MM.1S (cell line): ENCODE results near the gene MLKL.

ENCODE experiments used
- EZH2 ChIP-seq: fragments of 300-600 bp; sonication (generic); optimal IDR thresholded peaks from 2 replicates; pipeline ENCODE3; 2017; ENCODE audit warnings: low read depth, mild to moderate bottlenecking, antibody characterized with exemption, low read length, mixed read lengths
- EZH2phosphoT487 ChIP-seq: fragments of 300-600 bp; sonication (generic); IDR thresholded peaks from 2 replicates; pipeline ENCODE4 v1.6.1; 2018; ENCODE audit warnings: antibody characterized with exemption, low read length
- TF ChIP-seq, protein P1 (sequence below): fragments of 300-600 bp; sonication (generic); IDR thresholded peaks from 2 replicates; pipeline ENCODE4 v1.5.1; 2016; ENCODE audit warnings: antibody characterized with exemption, low read length, mixed read lengths

DNA sequence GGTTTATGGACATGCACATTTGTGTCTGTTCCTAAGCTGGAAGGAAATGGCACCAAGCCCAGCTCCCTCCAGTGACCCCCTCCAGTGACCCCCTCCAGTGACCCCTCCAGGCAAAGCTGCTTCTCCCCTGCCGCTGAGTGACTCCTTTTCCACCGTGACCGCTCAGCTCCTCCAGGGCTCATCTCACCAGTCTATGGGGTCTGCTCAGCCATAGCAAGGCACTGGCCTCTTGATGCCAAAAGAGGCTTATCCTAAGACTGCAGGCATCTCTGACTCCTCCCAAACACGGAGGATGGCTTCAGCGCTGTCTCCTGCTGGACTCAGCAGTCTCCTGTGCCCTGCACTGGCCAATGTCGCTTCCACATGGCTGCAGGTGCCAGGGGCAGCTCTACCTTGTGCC lies 38.6 kb upstream of the MLKL start:
- TF ChIP-seq, protein P1, sequence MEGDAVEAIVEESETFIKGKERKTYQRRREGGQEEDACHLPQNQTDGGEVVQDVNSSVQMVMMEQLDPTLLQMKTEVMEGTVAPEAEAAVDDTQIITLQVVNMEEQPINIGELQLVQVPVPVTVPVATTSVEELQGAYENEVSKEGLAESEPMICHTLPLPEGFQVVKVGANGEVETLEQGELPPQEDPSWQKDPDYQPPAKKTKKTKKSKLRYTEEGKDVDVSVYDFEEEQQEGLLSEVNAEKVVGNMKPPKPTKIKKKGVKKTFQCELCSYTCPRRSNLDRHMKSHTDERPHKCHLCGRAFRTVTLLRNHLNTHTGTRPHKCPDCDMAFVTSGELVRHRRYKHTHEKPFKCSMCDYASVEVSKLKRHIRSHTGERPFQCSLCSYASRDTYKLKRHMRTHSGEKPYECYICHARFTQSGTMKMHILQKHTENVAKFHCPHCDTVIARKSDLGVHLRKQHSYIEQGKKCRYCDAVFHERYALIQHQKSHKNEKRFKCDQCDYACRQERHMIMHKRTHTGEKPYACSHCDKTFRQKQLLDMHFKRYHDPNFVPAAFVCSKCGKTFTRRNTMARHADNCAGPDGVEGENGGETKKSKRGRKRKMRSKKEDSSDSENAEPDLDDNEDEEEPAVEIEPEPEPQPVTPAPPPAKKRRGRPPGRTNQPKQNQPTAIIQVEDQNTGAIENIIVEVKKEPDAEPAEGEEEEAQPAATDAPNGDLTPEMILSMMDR = no peak
- TF ChIP-seq EZH2 (no peak), EZH2phosphoT487 (no peak)
